Measurements from ENCODE around the gene GFM1. TPM values are rescaled to one million over a fixed set of nuclear protein-coding genes. Genes with fewer than 3 reads are reported as not detected.

GFM1 gene
- total RNA-seq, 1 donor: 52.5 TPM

DNA sequence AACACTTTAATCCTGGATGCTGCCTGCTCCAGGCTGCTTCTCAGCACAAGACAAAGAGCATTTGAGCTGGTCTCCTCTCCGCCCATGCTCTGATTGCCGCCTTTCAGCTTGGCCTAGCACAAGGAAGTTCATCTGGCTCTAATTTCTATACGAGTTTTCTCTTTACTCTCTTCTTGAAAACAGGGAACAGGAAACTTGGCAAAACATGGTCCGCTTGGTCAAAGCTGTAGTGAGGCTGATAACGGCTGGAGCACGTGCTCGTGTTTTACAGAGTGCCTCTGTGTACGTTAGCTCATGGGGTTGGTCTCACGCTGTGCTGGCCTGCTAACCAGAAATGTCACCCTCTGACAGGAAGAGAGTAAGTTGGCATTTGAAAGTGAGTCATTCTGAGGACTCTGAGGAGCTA, 68.8 kb downstream of the GFM1 start:
- no peaks in the 10 kb centered on the region for H3K27me3 ChIP-seq (ENCODE audit: insufficient read depth, low read length)
- H4K20me1 ChIP-seq (ENCODE audit: insufficient read depth, low read length): no peaks in the 10 kb centered on the region
- peak overlapping the region; percentile 46 for H3K27ac ChIP-seq (ENCODE audit: low read depth, low read length)
- H3K4me2 ChIP-seq (ENCODE audit: insufficient read depth, low read length): no peak overlapping the region
- TF ChIP-seq, protein P1, sequence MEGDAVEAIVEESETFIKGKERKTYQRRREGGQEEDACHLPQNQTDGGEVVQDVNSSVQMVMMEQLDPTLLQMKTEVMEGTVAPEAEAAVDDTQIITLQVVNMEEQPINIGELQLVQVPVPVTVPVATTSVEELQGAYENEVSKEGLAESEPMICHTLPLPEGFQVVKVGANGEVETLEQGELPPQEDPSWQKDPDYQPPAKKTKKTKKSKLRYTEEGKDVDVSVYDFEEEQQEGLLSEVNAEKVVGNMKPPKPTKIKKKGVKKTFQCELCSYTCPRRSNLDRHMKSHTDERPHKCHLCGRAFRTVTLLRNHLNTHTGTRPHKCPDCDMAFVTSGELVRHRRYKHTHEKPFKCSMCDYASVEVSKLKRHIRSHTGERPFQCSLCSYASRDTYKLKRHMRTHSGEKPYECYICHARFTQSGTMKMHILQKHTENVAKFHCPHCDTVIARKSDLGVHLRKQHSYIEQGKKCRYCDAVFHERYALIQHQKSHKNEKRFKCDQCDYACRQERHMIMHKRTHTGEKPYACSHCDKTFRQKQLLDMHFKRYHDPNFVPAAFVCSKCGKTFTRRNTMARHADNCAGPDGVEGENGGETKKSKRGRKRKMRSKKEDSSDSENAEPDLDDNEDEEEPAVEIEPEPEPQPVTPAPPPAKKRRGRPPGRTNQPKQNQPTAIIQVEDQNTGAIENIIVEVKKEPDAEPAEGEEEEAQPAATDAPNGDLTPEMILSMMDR (IDR thresholded peaks at IDR 0.05; ENCODE audit: extremely low read depth, low read depth, low read length): no peak
- no peak overlapping the region for H2AFZ ChIP-seq (ENCODE audit: low read length)
- H3K4me3 ChIP-seq (ENCODE audit: insufficient read depth, low read length): no peak overlapping the region
- peaks cover 59% of the 10 kb centered on the region for H3K4me1 ChIP-seq (ENCODE audit: insufficient read depth, low read length)
- no peaks in the 10 kb centered on the region for H3K9me3 ChIP-seq (ENCODE audit: low read depth, low read length)
- DNase-seq (ENCODE audit: insufficient read length, low spot score, missing footprints): no peak
- no peaks in the 10 kb centered on the region for H3K79me2 ChIP-seq (ENCODE audit: insufficient read depth, low read length)
- peaks cover 4% of the 10 kb centered on the region for H3K36me3 ChIP-seq (ENCODE audit: insufficient read depth, low read length)

DNA sequence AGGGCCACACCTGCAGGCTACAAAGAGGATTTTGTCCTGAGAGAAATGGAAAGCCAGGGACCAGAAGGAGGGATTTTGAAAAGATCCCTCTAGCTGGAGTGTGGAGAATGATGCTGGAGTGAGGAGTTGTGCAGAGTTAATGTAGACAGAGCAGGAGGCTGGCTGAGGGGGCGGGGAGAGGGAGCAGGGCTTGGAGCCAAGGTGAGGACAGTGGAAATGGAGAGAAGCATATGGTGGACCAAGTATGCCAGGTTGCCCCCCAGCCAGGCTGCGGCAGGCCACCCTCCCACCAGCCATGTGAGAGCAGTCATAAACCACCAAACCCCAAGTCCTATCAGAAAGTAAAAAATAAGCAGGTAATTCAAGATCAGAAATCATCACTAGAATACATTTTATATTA, 73.2 kb downstream of the GFM1 start:
- Histone ChIP-seq H3K27ac (ENCODE audit: low read depth, low read length) (peak overlapping the region; percentile 26), H2AFZ (ENCODE audit: low read length) (no peak overlapping the region), H3K79me2 (ENCODE audit: insufficient read depth, low read length) (no peaks in the 10 kb centered on the region), H4K20me1 (ENCODE audit: insufficient read depth, low read length) (no peaks in the 10 kb centered on the region), H3K9me3 (ENCODE audit: low read depth, low read length) (no peaks in the 10 kb centered on the region), H3K4me3 (ENCODE audit: insufficient read depth, low read length) (no peak overlapping the region), H3K4me2 (ENCODE audit: insufficient read depth, low read length) (no peak overlapping the region), H3K36me3 (ENCODE audit: insufficient read depth, low read length) (no peaks in the 10 kb centered on the region), H3K4me1 (ENCODE audit: insufficient read depth, low read length) (peaks cover 38% of the 10 kb centered on the region), H3K27me3 (ENCODE audit: insufficient read depth, low read length) (no peaks in the 10 kb centered on the region)
- DNase-seq (ENCODE audit: insufficient read length, low spot score, missing footprints): no peak
- TF ChIP-seq, protein P1 (IDR thresholded peaks at IDR 0.05; ENCODE audit: extremely low read depth, low read depth, low read length): no peak

DNA sequence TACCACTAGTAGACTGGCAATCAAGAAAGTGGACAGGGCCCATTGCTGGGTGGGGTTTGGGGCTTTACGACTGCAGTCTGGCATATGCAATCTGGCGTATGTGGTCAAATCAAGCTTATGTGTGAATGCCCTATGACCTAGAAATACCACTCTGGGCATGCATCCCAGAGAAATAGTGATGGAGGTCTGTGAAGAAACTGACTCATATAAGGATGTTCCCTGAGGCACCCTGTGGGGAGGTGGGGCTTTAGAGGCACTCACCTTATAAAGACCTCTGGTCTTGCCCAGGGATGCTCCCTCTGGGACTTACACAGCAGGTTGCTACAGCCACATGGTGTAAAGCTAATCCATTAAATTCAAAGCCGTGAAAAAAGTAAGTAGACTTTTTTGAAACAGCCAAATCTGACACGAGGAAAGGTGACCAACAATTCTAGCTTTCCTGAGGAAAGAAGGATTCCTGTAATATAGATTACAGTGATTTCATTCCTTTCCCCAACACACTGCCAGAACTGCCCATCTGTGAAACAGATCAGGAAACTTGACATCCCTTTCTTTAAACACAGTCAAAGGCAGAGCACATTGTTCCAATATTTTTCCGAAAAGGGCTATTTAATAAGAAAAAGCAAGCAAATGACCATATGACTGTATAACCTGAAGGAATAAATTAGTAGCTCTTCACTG, 74.3 kb downstream of the GFM1 start:
- H4K20me1 ChIP-seq (ENCODE audit: insufficient read depth, low read length): no peaks in the 10 kb centered on the region
- peak overlapping the region; percentile 28 for H3K4me2 ChIP-seq (ENCODE audit: insufficient read depth, low read length)
- no peaks in the 10 kb centered on the region for H3K9me3 ChIP-seq (ENCODE audit: low read depth, low read length)
- no peak overlapping the region for H3K4me3 ChIP-seq (ENCODE audit: insufficient read depth, low read length)
- TF ChIP-seq, protein P1 (IDR thresholded peaks at IDR 0.05; ENCODE audit: extremely low read depth, low read depth, low read length): no peak
- peak overlapping the region; percentile 73 for H3K27ac ChIP-seq (ENCODE audit: low read depth, low read length)
- H3K4me1 ChIP-seq (ENCODE audit: insufficient read depth, low read length): peaks cover 38% of the 10 kb centered on the region
- DNase-seq (ENCODE audit: insufficient read length, low spot score, missing footprints): peak; percentile 84
- H3K27me3 ChIP-seq (ENCODE audit: insufficient read depth, low read length): no peaks in the 10 kb centered on the region
- no peaks in the 10 kb centered on the region for H3K79me2 ChIP-seq (ENCODE audit: insufficient read depth, low read length)
- H2AFZ ChIP-seq (ENCODE audit: low read length): no peak overlapping the region
- H3K36me3 ChIP-seq (ENCODE audit: insufficient read depth, low read length): no peaks in the 10 kb centered on the region

DNA sequence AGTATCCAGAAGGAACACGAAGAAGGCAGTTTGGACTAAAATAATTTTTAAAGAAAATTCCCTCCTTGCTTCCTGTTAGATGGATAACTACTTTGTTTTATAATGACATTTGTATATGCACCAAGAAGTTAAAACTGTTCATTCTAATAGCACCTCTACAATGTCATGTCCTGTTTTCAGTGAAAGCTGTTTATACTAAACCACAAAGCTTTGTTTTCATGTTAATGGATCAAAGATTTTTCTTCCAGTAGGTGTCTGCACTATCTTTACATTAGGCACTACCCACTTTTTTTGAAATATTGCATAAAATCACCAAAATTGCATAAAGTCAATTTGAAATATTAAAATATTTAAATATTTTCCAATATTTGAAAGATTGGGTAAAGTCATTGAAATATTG, 77.8 kb downstream of the GFM1 start:
- no peaks in the 10 kb centered on the region for H3K27me3 ChIP-seq (ENCODE audit: insufficient read depth, low read length)
- TF ChIP-seq, protein P1 (IDR thresholded peaks at IDR 0.05; ENCODE audit: extremely low read depth, low read depth, low read length): no peak
- peak overlapping the region; percentile 96 for H3K27ac ChIP-seq (ENCODE audit: low read depth, low read length)
- no peak for DNase-seq (ENCODE audit: insufficient read length, low spot score, missing footprints)
- no peaks in the 10 kb centered on the region for H3K36me3 ChIP-seq (ENCODE audit: insufficient read depth, low read length)
- H3K9me3 ChIP-seq (ENCODE audit: low read depth, low read length): no peaks in the 10 kb centered on the region
- H4K20me1 ChIP-seq (ENCODE audit: insufficient read depth, low read length): no peaks in the 10 kb centered on the region
- no peaks in the 10 kb centered on the region for H3K79me2 ChIP-seq (ENCODE audit: insufficient read depth, low read length)
- no peak overlapping the region for H3K4me2 ChIP-seq (ENCODE audit: insufficient read depth, low read length)
- H2AFZ ChIP-seq (ENCODE audit: low read length): no peak overlapping the region
- peaks cover 60% of the 10 kb centered on the region for H3K4me1 ChIP-seq (ENCODE audit: insufficient read depth, low read length)
- H3K4me3 ChIP-seq (ENCODE audit: insufficient read depth, low read length): no peak overlapping the region

Measured in osteoblast (primary cell).